HG03066 (cell line): Measurements from ENCODE around the gene TTBK2.

ENCODE experiments used
- ATAC-seq: cut with Tn5 transposase; IDR thresholded peaks from one replicate; pipeline ENCODE4 v1.9.1; 2021; ENCODE audit warnings: low read depth; ENCODE audit not compliant: unreplicated experiment

TTBK2 gene

DNA sequence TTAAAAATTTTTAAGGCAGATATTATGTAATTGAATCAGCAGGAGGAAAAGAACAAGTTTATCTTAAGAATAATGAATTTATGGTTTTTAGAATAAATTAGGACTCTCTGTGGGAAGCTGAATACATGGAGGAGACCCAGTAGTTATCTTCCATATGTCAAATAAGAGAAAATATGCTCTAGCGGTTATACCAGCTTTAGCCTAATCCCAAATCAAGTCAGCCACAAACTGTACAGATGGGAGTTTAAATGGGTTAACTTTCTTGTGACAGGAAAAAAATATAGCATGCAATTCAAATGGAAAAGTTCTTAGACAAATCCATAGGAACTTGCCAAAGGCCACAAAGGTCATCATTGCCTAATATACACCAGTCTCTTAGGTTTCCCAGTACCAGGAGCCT, 84.3 kb downstream of the TTBK2 start:
- ATAC-seq, result no peak

DNA sequence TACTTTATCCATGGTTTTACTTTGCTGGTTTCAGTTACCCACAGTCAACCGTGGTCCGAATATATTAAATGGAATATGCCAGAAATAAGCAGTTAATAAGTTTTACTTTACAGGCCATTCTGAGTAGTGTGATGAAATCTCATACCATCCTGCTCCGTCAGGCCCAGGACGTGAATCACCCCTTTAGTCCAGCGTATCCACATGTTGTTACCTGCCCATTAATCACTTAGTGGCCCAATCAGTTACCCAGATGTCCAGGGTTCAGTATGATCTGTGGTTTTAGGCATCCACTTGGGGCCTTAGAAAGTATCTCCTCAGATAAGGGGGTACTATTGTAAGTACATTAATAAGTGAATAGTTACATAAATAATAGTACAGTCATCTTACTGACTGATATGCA, 88.0 kb downstream of the TTBK2 start:
- no peak for ATAC-seq

DNA sequence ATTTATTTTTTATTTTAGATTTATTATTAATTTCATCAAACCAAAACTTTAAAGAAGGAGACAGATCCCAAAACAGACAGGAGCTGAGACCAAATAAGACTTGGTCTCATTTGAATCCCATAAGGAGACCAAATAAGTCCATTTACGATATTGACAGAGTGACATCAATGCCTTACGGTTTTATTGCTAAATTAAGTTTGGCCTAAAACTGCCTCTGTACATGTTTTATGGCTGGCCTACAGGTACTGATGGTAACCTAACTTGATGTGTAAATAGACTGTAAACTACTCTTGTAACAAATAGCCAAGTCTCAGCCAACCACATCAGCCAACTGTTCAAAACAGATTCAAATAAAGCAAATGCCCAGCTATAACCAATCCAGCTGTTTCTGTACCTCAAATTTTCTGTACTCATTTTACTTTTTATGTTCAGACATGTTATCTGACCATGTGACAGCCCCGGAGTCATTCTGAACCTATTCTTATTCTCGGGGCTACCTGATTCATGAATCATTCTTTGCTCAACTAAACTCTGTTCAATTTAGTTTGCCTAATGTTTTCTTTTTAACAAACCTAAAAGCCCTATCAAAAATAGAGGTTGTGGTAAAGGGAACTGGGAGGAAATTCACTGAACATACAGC, 94.2 kb downstream of the TTBK2 start:
- no peak for ATAC-seq

DNA sequence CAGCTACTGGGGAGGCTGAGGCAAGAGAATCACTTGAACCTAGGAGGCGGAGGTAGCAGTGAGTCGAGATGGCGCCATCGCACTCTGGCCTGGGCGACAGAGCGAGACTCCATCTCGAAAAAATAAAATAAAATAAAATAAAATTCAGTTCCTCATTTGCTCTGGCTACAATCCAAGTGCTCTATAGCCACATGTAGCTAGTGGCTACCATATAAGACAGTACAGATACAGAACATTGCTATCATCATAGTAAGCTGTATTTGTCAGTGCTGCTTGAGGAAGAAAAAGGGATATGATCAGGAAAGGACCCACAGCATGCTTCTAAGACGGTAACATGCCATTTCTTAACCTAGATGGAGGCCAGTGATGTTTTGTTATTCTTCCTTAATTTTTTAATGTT, 95.0 kb downstream of the TTBK2 start:
- ATAC-seq, result no peak

DNA sequence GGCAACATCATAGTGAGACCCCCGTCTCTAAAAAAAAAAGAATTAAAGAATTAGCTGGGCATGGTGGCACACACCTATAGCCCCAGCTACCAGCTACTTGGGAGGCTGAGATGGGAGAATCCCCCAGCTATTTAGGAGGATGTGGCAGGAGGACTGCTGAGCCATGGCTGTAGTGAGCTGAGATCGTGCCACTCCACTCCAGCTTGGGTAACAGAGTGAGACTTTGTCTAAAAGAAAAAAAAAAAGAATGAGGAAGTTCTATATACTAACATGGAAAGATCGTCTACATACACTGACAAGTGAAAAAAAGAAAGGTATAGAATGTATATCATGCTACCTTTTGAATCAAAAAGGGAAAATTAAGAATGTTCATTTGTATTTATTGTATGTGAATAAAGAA, 99.8 kb downstream of the TTBK2 start:
- ATAC-seq, result no peak

DNA sequence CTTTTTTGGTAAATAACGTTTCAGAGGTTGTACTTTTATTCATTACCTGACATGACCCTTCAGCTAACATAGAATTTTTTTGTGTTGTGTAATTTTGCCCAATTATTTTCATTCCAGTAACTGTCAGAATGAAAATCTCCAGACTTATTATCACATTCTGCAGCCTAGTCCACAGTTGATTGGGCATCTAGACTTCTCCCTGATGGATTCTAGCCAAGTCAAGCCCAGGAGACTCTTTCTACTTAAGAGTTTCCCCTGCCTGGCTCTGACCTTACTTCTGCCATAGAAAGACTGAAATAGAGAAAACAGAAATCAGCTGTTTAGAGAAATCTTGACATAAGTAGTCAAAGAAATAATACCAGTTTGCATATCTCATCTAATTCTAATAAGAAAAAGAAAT, 100.8 kb downstream of the TTBK2 start:
- ATAC-seq, result no peak

DNA sequence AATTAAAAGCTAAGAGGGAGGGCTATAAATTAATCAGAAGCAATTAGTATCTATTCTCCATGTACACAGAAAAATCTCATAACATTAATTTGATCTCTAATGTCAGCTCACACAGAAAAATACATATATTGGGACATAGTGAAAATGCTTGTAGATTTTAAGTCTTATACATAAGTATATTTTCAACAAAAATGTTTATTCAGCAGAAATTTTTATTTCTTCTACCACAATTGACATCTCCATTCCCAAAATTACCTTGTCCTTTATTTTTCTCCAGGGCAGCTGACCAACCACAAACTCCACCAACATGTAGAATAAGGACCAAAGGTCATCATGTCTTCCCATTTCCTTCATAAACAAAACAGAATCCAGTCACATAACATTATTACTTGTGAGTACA, 109.1 kb downstream of the TTBK2 start:
- no peak for ATAC-seq

DNA sequence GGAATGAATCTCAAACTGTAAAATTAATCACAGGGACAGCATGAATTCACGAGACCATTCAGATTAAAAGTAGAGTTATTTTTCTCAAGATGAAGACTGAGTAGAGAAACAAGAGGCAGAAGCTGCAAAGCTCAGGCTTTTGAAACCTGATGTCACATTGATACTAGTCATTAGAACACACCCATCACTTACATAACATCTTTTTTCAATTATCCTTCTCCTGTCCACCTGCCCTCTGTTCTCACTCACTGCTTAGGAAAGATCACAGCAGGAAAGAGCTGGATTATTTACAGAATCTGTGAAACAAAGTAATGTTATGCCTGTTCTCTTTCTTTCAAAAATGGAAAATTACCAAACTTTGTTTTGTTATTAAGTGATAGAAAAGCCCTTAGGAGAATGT, 111.7 kb downstream of the TTBK2 start:
- ATAC-seq, result no peak

DNA sequence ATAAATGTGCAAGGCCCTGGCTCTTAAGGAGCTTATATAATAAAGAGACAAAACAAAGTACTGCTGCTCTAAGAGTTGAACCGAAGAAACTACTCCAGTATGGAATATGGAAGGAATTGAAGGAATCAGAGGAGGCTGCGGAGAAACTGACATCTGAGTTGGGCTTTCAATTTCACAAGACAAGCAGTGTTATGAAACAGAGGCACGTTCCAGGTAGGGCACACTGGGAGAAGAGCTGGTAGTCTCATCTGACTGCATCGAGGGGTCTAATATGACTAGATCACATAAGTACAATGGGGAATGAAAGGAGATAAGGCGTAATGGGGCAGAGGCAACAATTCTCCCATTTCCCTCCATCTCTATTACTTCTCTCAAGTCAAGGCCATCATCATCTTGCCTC, 115.3 kb downstream of the TTBK2 start:
- no peak for ATAC-seq

DNA sequence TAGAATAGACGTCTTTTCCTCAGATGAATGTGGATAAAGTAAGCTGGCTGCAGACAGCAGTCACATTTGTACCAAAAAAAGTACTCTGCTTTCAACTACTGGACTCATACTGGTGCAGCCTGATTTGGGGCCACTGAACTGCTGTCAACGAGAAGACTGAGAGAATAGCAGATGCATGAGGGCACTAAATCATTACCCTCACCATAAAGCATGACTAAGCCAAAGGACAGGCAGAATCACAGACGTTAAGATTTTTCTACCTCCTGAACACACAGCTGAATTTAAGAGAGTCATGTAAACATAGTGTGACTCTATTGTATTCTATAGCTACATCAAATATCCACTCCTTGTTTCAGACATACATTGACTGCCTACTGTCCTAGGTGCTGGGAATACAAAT, 115.8 kb downstream of the TTBK2 start:
- no peak for ATAC-seq

DNA sequence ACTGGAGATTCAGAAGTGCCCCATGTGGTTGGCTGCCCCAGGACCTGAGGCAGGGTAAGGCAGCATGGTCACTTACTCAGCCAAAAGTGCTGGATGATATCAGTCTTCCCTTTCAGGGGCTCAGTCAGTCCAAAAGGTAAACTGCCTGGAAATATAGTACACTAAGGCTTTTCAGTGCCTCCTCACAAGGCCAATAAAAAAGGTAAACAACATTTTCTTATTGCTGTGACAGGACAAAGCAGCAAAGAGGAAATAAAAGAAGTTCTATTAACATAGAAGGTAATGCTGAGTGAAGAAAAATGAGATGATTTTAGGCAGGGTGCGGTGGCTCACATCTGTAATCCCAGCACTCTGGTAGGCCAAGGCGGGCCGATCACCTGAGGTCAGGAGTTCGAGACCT, 117.1 kb downstream of the TTBK2 start:
- no peak for ATAC-seq

DNA sequence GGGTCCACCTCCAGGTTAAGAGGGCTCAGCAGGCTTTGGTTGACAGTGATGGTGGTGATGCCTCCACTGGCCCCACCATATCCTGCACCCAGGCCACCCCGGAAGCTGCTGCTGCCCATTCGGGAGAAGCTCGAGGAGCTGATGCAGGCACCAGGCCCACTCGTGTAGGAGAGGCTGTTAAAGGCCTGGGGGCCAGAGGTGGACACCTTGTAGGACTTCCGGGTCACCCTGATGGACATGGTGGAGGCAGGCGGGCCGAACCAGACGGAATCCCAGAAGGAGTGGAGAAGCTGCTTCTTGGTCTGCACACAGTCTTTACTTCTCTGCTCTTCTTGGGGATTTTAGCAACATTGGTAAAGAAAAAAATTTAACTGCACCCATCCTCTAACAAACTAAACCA, 118.4 kb downstream of the TTBK2 start:
- no peak for ATAC-seq

DNA sequence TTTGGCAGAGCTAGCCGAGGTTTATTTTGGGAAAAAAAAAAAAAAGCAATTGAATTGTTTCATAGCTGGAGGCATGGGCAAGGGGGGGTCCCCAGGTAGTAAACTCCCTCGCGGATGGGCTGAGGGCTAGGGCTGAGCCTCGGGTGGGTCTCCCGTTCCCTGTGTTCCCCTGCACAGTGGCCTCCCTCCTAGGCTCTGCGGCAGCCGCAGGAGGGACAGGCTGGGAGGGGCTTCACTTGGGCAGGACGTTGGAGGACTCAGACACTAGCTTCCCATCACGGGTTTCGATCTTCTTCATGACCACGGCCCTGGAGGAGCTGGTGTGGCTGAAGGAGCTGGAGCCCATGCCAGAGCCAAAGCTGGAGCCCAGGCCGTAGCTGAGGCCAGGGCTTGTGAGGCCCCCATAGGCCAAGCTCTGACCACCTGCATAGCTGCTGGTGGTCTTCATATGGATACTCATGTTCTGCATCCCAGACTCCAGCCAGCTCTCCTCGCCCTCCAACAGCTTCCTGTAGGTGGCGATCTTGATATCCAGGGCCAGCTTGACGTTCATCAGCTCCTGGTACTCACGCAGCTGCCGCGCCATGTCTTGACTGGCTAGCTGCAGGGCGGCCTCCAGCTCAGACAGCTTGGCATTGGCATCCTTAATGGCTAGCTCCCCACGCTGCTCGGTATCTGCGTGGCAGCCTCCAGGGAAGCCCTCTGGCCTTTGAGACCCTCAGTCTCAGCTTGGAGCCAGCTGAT, 119.7 kb downstream of the TTBK2 start:
- no peak for ATAC-seq

DNA sequence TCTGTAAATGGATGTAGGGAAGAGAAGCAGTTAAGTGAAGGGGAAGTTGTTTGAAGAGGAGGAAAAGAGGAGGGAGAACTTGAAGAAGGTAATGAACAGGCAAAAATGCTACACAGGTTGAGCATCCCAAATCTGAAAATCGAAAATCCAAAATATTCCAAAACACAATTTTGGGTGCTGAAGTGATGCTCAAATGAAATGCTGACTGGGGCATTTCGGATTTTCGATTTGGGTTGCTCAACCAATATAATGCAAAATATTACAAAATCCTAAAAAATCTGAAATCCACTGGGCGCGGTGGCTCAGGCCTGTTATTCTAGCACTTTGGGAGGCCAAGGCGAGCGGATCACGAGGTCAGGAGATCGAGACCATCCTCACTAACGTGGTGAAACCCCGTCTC, 121.8 kb downstream of the TTBK2 start:
- no peak for ATAC-seq

DNA sequence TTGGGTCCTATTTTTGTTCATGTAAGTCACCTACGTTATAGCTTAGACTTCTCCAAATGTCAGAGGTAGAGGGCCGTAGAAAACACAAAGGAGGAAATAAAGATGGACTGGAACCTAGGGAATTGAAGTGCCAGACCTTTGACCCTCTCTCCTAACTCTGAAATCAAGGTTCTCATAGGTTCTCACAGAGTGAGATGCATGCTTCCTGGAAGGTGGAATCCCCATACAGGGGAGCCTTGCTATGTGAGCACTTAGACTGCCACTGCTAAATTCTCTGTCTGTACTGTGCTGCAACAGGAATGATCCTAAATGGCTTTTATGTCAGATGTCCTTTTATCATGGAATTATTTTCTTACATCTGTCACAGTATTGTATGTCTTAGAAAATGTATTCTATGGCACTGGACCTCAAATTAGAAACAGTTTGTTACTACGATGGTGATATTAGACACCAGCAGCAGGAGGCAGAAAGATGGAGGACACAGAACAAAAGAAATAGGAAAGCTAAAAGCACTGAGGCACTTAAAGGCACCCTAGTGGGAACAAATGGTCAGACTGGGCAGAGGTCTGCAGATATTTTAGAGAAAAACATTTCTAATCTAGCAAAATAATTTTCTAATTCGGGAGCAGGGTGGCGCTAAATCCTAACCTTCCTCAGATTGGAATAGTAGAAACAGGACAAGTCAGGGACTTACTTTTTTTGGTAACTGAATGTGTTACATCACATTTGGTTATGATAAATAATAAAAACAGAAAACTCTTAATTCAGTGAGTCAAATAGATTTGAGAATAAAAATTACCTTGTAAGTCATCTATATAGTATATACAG, 123.4 kb downstream of the TTBK2 start:
- no peak for ATAC-seq

DNA sequence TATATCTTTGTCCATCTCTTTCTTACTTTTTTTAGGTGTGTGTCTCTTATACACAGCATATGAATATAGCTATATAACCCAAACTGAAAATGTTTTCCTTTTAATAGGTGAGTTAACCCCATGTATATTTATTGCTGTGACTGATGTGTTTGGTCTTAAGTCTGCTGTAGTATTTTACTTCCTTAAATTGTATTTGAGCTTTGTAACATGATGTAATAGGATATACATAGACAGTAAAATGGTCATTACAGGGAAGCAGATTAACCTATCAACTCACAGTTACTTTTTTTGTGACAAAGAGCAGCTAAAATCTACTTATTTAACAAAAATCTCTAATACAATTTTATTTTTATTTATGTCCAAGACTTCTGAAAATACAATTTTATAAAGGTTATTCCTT, 131.9 kb downstream of the TTBK2 start:
- no peak for ATAC-seq

DNA sequence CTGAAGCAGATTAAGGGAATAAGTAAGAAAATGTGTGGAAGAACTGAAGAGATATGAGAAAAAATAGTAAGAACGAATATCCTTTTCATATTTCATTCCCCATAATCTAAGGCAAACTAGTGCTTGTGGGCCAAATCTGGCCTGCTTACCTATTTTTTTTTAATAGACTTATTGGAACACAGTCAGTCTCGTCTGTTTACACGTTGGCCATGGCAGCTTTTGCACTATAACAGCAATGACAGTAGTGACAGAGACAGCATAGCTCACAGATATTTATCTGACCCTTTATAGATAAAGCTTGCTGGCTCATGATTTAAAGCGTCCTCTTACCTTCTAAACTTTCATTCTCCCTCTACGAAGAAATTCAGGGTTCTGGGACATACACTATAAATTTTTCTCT, 133.6 kb downstream of the TTBK2 start:
- ATAC-seq, result no peak

DNA sequence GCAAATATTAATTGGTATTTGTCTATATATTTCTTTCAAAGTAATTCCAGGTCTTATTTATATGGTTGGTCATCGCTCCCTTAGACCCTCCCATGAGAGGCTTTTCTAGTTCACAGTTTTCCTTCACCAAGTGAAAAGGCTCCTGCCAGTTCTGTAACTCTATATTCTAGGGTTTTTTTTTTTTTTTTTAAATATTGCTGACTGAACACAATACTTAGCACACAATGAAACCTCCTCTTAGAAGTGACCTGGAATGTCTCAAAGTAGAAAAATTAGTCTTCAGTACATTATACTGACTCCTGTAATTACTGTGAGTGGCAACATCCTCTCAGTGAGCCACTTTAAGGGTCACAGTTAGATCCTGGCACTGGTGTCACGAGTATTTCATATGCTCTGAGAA, 135.0 kb downstream of the TTBK2 start:
- no peak for ATAC-seq

DNA sequence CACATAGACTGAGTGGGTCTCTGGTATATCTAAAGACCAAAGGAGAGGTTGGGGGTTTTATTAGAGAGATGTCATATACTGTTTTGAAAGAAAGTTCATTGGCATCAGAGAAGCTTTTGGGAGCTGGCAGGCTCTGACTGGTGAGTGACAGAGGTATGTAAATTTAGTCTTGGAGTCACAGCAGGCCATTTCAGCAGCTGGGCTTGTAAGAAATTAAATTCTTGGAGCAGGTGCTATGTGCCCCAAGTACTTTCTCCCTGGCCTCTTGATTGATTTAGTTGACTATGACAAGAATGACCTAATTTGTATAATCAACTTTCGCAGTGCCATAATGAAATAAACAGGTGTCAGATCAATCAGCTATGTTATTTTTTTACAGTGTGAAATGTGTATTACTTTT, 135.9 kb downstream of the TTBK2 start:
- ATAC-seq, result no peak

DNA sequence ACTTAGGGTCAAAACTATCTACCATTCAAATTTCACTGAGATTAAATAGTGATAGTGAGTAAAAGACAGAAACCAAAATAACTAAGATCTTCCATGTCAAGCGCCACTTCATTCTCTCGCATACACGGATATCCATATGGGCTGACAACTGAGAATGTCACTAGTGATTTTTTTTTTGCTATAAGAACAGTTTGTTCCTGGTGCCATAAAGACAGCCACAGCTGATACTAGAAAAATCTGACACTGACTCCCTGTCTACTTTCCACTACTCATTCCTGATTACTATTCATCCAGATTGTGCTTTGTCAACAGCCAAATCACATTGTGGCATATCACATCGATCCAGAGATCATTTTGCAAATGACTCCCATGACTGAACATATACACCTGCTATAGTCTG, 137.9 kb downstream of the TTBK2 start:
- no peak for ATAC-seq

DNA sequence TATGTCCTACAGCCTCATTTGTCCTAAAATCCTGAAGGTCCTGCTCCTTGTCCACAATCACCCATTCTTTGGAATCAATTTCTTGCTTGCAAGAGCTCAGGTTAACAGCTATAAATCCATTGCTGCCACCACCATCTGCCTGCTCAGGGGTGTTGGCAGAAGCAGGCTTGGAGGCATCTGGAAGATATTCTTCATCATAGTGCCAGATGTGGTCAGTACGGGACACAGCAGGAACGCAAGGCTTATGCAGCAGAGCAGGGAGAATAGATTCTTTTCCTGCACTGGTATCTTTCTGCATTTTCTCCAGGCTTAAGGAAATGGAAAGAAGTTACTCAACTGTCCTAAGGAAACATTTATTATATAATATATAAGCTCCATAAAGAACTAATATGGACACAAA, 145.2 kb downstream of the TTBK2 start:
- no peak for ATAC-seq

DNA sequence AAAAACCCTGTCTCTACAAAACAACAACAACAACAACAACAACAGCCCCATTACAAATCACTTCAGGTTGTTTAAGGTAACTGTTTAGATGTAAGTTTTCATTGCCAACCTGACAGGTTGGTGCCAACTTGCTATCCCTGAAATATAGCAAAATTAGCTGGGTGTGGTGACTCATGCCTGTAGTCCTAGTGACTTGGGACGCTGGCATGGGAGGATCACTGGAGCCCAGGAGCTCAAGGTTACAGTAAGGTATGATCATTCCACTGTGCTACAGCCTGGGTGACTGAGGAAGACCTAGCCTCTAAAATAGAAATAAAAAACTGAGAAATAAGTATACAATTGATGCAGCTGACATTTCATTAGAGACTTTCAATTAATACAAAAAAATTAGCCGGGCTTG, 147.7 kb downstream of the TTBK2 start:
- ATAC-seq, result no peak
